Upper lobe of right lung (tissue), 1 donor: ENCODE results near the gene NKX2-1. TPM values are rescaled to one million over a fixed set of nuclear protein-coding genes. Genes with fewer than 3 reads are reported as not detected.

ENCODE experiments used
- ATAC-seq: fragments of 200-7000 bp; cut with Tn5 transposase; one replicate; pipeline ENCODE4 v1.9.1; 2020; ENCODE audit warnings: mild to moderate bottlenecking, moderate library complexity
- DNase-seq: peaks from one replicate; pipeline ENCODE4 v3.0.0-alpha.2; 2020
- H3K27ac ChIP-seq: fragments of 200-600 bp; one replicate; pipeline ENCODE4 v1.8.0; 2022
- H3K27me3 ChIP-seq: fragments of 200-600 bp; one replicate; pipeline ENCODE4 v1.8.0; 2022; ENCODE audit warnings: mild to moderate bottlenecking
- H3K36me3 ChIP-seq: fragments of 200-600 bp; one replicate; pipeline ENCODE4 v1.8.0; 2022
- H3K4me1 ChIP-seq: fragments of 200-600 bp; one replicate; pipeline ENCODE4 v1.8.0; 2022
- H3K4me3 ChIP-seq: fragments of 200-600 bp; one replicate; pipeline ENCODE4 v1.8.0; 2022; ENCODE audit warnings: mild to moderate bottlenecking
- H3K9me3 ChIP-seq: fragments of 200-600 bp; one replicate; pipeline ENCODE4 v1.8.0; 2022
- CTCF ChIP-seq: fragments of 200-600 bp; IDR thresholded peaks from one replicate; pipeline ENCODE4 v1.8.0; 2022; ENCODE audit warnings: antibody characterized with exemption
- intact Hi-C: fragments of 100-400 bp; cut with DNase I; formaldehyde crosslinking; loops from one replicate; pipeline ENCODE4 v1.11.0; 2022
- total RNA-seq: library from RNA; stranded (reverse); fragmentation: NEBNext Ultra II Directional; extraction: Animal tissue kit (Norgen Biotek cat#: 25700); gene quantifications from one replicate; pipeline ENCODE4 v1.2.1, GENCODE V29; 2021
- donor health status: DM: no; HTN: yes; CAD: no; lungs with severe emphysema.

NKX2-1 gene
- total RNA-seq, 1 donor from 2014 or later, result 177 TPM

GRCh38 chr14:36503771-36504741 lies 16.0 kb downstream of the NKX2-1 start:
- peak overlapping the region; percentile 39 for H3K4me3 ChIP-seq
- H3K4me1 ChIP-seq, result no peaks in the 10 kb centered on the region
- peak; percentile 76 for DNase-seq

GRCh38 chr14:36502558-36503508 lies 17.2 kb downstream of the NKX2-1 start:
- H3K9me3 ChIP-seq, result no peaks in the 10 kb centered on the region
- DNase-seq (no peak), ATAC-seq (no peak)
- peak overlapping the region; percentile 39 for H3K4me3 ChIP-seq
- H3K27ac ChIP-seq, result peak overlapping the region; percentile 91
- H3K27me3 ChIP-seq, result peaks cover 68% of the 10 kb centered on the region
- H3K36me3 ChIP-seq, result no peaks in the 10 kb centered on the region
- no peak for TF ChIP-seq CTCF
- intact Hi-C loops, result no loop called here
- no peaks in the 10 kb centered on the region for H3K4me1 ChIP-seq

More at GRCh38 chr14:36503771-36504741, 16.0 kb downstream of the NKX2-1 start:
- H3K27me3 ChIP-seq, result peaks cover 79% of the 10 kb centered on the region
- peak; percentile 7 for ATAC-seq
- intact Hi-C loops, result no loop called here
- peak overlapping the region; percentile 91 for H3K27ac ChIP-seq
- no peak for TF ChIP-seq CTCF
- no peaks in the 10 kb centered on the region for H3K36me3 ChIP-seq
- H3K9me3 ChIP-seq, result no peaks in the 10 kb centered on the region

GRCh38 chr14:36498938-36499337 lies 21.1 kb downstream of the NKX2-1 start:
- Histone ChIP-seq H3K36me3 (no peaks in the 10 kb centered on the region), H3K9me3 (no peaks in the 10 kb centered on the region), H3K27ac (no peak overlapping the region), H3K4me1 (no peaks in the 10 kb centered on the region), H3K4me3 (no peak overlapping the region), H3K27me3 (peaks cover 39% of the 10 kb centered on the region)
- no peak for TF ChIP-seq CTCF
- intact Hi-C loops, result no loop called here
- DNase-seq (no peak), ATAC-seq (peak; percentile 68)

- ATAC-seq, result no peak
- Histone ChIP-seq H3K9me3 (no peaks in the 10 kb centered on the region), H3K4me1 (no peaks in the 10 kb centered on the region), H3K27me3 (peaks cover 16% of the 10 kb centered on the region), H3K27ac (no peak overlapping the region), H3K4me3 (no peak overlapping the region), H3K36me3 (no peaks in the 10 kb centered on the region)
- intact Hi-C loops, result no loop called here
- DNase-seq, result no peak
- no peak for TF ChIP-seq CTCF
Measured at GRCh38 chr14:36496346-36496745, 23.7 kb downstream of the NKX2-1 start.

- ATAC-seq, result no peak
- Histone ChIP-seq H3K9me3 (no peaks in the 10 kb centered on the region), H3K27ac (no peak overlapping the region), H3K4me3 (no peak overlapping the region), H3K27me3 (peaks cover 16% of the 10 kb centered on the region), H3K4me1 (no peaks in the 10 kb centered on the region), H3K36me3 (no peaks in the 10 kb centered on the region)
- no peak for TF ChIP-seq CTCF
- DNase-seq, result no peak
- intact Hi-C loops, result no loop called here
Measured at GRCh38 chr14:36495666-36496065, 24.4 kb downstream of the NKX2-1 start.
